ENCODE data around the gene SUPT4H1.
"Not testable (repeated sequence)": the region's sequence is repeated elsewhere in the genome, so short reads cannot be mapped to it uniquely, and the experiment has no call there.

SUPT4H1 gene

DNA sequence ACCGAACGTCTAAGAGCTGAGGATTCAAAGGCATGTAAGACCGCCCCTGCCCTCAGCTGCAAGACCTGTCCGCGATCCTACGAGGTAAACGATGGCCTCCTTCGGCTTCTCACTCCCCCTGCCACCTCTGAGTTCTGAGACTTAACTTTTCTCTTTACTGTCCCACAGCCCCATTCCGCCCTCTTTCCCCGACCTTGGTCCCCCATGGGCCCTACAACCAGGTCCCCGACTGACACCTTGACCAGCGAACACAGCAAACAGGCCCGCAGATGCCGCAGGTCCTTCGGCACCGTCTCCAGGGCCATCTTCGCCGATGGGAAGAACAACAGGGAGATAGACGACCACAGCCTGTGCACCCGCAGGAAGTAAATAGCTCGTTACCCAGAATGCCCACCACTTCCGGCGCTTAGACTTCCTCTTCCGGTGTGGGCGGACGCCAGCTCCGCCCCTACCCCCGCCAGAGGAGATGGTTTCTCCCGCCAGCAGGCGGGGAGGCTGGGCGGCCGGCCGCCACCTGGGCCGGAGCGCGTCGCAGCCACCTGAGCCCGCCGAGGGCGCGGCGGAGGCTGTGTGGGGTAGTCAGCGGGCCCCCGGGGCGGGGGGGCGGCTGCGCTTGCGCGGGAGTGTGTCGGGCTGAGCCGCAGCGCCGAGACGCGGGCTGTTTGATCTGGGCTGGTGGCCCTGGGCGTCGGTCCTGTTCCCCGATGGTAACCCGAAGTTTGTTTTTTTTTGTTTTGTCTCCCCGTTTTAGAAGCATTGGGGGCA lies at the start of gene SUPT4H1:
TSS of gene SUPT4H1 (minus strand) at position 371 of the 765 bp plus-strand sequence. CDS start at position 305, 66 bp downstream.
- peak within 1 kb of the TSS; percentile 86 for H3K4me3 ChIP-seq
- peak; percentile 89 to 92 for DNase-seq (ENCODE audit: low spot score in 2 of 2)
- no peaks in the 10 kb centered on the region for H3K27me3 ChIP-seq (ENCODE audit: low read depth)
- in situ Hi-C loops (cut with MboI; ENCODE audit: low sequenced_read_pairs), result loop anchor here (5.0 kb wide), 1 partner anchor 65 kb away; the partner anchor contains the start of gene RNF43
- peaks cover 31% of the 10 kb centered on the region for H3K36me3 ChIP-seq (replicated peaks)
- H3K9me3 ChIP-seq, result no peaks in the 10 kb centered on the region
- H3K4me1 ChIP-seq, result peaks cover 4% of the 10 kb centered on the region; the same call in 1 of the 2 replicates

DNA sequence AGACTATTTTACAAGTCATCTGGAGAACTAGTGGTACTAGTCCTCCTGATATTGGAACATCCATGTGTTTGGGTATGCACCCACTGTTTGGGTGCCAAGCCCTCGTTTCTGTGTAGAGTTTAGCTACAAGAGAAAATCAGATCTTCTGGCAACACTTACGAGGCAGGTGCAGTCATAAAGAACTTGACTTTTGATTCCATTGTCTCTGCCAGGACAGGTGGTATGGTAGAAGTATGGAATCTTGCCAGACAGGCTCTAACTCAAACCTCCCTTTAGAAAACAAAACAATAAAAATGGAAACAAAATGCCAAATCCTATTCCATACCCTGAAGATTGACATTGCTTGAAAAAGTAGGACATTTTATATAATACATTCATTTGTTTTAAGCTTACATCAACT lies 49.3 kb upstream of the SUPT4H1 start:
- in situ Hi-C loops (cut with MboI; ENCODE audit: low sequenced_read_pairs), result no loop called here
- no peaks in the 10 kb centered on the region; the same call in 1 of the 2 replicates for H3K36me3 ChIP-seq (replicated peaks)
- peaks cover 15% of the 10 kb centered on the region for H3K4me1 ChIP-seq
- no peak for DNase-seq (ENCODE audit: low spot score in 2 of 2)
- no peak overlapping the region for H3K4me3 ChIP-seq
- H3K9me3 ChIP-seq, result no peaks in the 10 kb centered on the region
- H3K27me3 ChIP-seq (ENCODE audit: low read depth), result peaks cover 29% of the 10 kb centered on the region

DNA sequence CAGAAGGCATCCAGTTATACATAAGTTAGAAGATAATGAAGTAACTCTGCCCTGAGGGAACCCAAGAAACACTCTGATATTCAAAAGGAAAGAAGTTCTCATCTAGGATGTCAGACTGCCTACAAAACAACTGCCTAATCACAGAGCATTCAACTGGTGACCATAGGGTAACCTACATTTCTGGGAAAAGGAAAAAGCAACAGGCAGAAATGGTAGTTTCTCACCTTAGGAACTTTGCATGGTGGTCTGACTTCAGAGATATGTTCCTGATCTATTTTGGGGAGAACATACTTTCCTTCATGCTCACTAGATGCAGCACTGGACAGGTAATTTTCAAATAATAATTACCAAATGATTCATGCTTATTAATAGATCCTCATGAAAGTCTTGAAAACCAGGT lies 48.8 kb upstream of the SUPT4H1 start:
- DNase-seq (ENCODE audit: low spot score in 2 of 2), result no peak

DNA sequence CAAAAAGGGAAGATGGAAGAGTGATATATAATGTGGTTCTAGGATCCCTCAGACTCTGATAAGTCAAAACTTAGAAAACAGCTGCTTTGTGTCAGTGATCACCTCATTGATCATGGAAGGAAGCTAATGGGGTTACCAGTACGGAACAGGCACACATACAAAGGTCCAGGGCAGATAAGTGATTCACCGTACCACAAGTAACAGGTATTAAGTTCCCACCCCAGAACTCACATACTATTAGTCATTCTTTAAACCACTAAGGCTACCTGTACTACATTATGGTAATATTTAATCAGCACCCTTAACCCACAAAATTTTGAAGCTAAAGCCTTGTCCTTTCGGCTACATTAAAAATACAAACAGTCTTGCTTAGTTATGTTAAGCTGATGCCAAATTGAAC lies 48.0 kb upstream of the SUPT4H1 start:
- in situ Hi-C loops (cut with MboI; ENCODE audit: low sequenced_read_pairs), result no loop called here
- Histone ChIP-seq H3K9me3 (no peaks in the 10 kb centered on the region), H3K4me1 (peaks cover 15% of the 10 kb centered on the region), H3K27me3 (ENCODE audit: low read depth) (peaks cover 40% of the 10 kb centered on the region), H3K36me3 (replicated peaks) (no peaks in the 10 kb centered on the region; the same call in 1 of the 2 replicates), H3K4me3 (no peak overlapping the region)
- DNase-seq (ENCODE audit: low spot score in 2 of 2), result no peak

More for the DNA sequence above, 48.8 kb upstream of the SUPT4H1 start:
- H3K36me3 ChIP-seq (replicated peaks), result no peaks in the 10 kb centered on the region; the same call in 1 of the 2 replicates
- peaks cover 34% of the 10 kb centered on the region for H3K27me3 ChIP-seq (ENCODE audit: low read depth)
- in situ Hi-C loops (cut with MboI; ENCODE audit: low sequenced_read_pairs), result no loop called here
- H3K4me3 ChIP-seq, result no peak overlapping the region
- peaks cover 15% of the 10 kb centered on the region for H3K4me1 ChIP-seq
- no peaks in the 10 kb centered on the region for H3K9me3 ChIP-seq

DNA sequence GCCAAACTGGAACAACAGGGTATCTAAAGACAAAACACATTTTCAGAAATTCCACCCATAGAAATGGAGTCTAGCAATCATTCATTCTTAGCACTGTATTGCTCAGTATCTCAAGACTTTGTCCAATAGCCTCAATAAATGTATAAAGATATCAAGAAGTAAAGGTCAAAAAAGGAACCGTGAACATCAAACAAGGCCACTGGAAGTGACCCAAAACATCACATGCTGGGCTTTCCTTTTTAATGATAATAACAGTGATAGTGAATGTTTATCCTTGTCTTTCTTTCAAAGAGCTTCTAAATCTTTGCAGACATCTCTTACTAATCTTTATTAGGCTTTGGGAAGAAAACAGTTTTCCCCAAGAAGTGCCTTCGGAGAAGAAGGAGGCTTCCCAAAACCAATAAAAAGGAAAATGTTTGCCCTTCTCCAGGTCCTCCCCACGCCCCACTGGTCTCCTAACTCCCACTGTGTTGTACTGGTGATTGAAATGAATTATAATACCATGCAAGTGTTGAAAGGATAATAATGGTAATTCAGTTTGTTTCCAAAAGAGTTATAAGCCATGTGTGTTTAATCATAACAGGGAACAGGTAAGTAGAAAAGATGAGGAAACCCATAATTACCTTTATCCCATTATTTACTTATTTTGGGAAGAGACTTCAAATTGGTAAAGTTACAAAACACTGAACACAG lies 46.7 kb upstream of the SUPT4H1 start:
- H3K36me3 ChIP-seq (replicated peaks), result no peaks in the 10 kb centered on the region; the same call in 1 of the 2 replicates
- peaks cover 12% of the 10 kb centered on the region for H3K4me1 ChIP-seq
- no peaks in the 10 kb centered on the region for H3K9me3 ChIP-seq
- DNase-seq (ENCODE audit: low spot score in 2 of 2), result no peak
- H3K4me3 ChIP-seq, result no peak overlapping the region
- in situ Hi-C loops (cut with MboI; ENCODE audit: low sequenced_read_pairs), result no loop called here
- H3K27me3 ChIP-seq (ENCODE audit: low read depth), result peaks cover 50% of the 10 kb centered on the region

DNA sequence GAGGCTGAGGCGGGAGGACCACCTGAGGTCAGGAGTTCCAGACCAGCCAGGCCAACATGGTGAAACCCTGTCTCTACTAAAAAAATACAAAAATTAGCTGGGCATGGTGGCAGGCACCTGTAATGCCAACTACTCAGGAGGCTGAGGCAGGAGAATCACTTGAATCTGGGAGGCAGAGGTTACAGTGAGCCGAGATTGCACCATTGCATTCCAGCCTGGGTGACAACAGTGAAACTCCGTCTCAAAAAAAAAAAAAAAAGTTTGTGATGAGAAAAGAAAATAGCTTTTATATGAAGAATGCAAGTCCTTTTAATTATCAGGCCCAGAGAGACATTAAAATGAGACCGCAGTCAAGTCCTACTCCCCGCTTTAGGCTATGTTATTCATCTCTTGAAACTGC lies 45.4 kb upstream of the SUPT4H1 start:
- H3K9me3 ChIP-seq; H3K4me3 ChIP-seq; H3K36me3 ChIP-seq (replicated peaks); in situ Hi-C loops (cut with MboI; ENCODE audit: low sequenced_read_pairs); DNase-seq (ENCODE audit: low spot score in 2 of 2); H3K4me1 ChIP-seq: not testable (repeated sequence)
- peaks cover 50% of the 10 kb centered on the region for H3K27me3 ChIP-seq (ENCODE audit: low read depth)

DNA sequence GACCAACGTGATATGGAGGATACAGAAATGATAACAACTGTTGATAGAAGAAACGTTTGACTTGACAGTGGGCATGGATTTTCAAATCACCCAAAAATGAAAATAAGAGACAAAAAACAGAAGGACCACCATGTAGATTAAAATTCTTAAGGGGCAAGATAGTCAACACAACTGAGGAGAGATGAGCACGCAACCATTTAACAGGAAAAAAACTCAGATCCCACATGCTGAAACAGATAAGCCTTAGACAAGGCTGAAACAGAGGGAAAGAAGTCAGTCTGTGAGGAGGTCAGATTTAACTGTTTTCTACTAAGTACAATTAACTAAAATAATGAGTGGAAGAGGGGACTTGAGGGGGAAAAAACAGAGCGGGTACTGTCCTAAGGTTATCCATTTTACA lies 44.2 kb upstream of the SUPT4H1 start:
- H3K27me3 ChIP-seq (ENCODE audit: low read depth), result peaks cover 52% of the 10 kb centered on the region
- no peaks in the 10 kb centered on the region; the same call in 1 of the 2 replicates for H3K36me3 ChIP-seq (replicated peaks)
- no peak for DNase-seq (ENCODE audit: low spot score in 2 of 2)
- peaks cover 8% of the 10 kb centered on the region for H3K4me1 ChIP-seq
- H3K4me3 ChIP-seq, result no peak overlapping the region
- H3K9me3 ChIP-seq, result no peaks in the 10 kb centered on the region
- in situ Hi-C loops (cut with MboI; ENCODE audit: low sequenced_read_pairs), result no loop called here

DNA sequence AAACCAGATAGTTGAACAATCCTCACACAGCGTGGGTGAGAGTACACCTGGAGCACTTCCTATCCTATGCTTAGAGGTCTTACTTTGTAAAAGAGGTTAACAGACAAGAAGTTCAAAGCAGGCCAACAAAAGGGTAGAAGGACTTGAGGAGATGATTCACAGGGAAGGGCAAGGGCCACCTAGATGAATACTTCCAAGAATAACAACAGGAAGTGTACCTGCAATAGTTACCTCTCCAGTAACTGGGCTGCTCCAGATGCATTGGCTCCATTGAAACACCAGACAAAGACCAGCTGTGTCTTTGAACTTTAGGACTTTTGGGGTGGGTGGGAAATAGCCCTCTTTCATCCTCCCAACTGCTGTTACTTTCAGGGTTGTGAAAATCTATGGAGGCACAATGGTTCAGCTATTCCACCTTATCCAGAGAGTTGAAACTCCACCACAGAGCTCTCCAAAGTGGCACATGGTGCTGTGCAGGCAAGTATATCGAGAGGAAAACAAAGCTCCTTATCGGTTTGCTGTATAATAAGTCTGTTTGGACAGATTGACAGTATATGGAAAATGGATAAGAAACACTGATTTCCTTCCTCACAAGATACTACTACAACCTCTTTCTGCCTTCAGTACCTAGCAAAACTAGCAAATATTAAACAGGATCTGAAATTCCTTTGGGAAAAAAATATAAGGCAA lies 42.7 kb upstream of the SUPT4H1 start:
- Histone ChIP-seq H3K4me3 (no peak overlapping the region), H3K9me3 (no peaks in the 10 kb centered on the region), H3K4me1 (peaks cover 9% of the 10 kb centered on the region), H3K27me3 (ENCODE audit: low read depth) (peaks cover 48% of the 10 kb centered on the region), H3K36me3 (replicated peaks) (no peaks in the 10 kb centered on the region)
- no peak for DNase-seq (ENCODE audit: low spot score in 2 of 2)
- in situ Hi-C loops (cut with MboI; ENCODE audit: low sequenced_read_pairs), result no loop called here

DNA sequence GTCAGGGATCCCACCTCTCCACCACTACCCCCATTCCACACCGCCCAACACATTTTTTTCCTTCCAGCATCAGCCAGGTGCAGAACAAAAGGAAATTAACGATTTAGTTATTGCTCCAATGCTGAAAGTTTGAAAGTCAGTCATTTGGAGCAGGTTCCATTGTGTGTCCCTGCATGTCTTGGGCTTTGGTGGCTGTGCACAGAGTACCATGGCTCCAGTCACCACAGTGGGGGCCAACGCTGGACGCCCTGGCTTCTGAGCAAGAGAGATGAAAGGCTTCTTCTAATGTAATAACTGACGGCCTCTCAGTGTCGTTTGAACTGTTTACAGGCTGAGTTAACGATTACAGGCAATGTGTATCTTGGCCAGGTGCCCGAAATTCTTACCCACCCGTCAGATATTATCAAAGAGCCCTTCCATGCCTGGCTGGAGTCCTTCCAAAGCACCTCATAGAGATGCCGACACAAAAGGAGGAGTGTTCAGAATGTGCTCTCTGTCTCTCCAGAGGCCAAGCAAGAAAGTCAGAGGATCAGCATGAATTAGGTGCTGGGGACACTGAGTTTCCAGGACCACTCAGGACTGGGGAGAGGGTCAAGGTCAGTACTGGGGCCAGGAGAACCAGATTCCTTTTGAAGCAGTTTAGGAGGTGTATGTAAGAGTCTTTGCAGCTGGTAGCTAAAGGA lies 39.4 kb upstream of the SUPT4H1 start:
- Histone ChIP-seq H3K36me3 (replicated peaks) (no peaks in the 10 kb centered on the region), H3K9me3 (no peaks in the 10 kb centered on the region), H3K4me3 (no peak overlapping the region), H3K27me3 (ENCODE audit: low read depth) (peaks cover 25% of the 10 kb centered on the region), H3K4me1 (peaks cover 22% of the 10 kb centered on the region)
- in situ Hi-C loops (cut with MboI; ENCODE audit: low sequenced_read_pairs), result no loop called here
- DNase-seq (ENCODE audit: low spot score in 2 of 2), result peak; percentile 81 to 87

DNA sequence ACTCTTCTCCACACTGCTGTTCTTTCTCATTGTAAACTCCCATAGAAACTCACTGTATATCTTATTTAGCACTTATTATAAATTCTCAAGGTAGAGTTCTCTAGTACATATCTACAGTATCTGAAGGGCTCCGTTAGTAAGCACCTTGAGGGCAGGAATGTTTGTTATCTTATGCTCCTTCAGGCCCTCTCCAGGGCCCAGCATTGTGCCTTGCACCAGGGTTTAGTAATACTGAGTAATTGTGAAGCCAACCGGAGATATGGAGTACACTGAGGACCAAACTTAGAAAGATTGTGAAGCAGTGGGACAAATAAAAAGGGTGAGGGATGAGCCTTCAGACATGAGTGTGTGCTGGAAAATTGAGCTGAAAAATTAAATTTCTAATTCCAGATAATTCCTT lies 38.9 kb upstream of the SUPT4H1 start:
- Histone ChIP-seq H3K4me3 (no peak overlapping the region), H3K36me3 (replicated peaks) (no peaks in the 10 kb centered on the region), H3K4me1 (peaks cover 22% of the 10 kb centered on the region), H3K9me3 (no peaks in the 10 kb centered on the region), H3K27me3 (ENCODE audit: low read depth) (peaks cover 22% of the 10 kb centered on the region)
- DNase-seq (ENCODE audit: low spot score in 2 of 2), result no peak
- in situ Hi-C loops (cut with MboI; ENCODE audit: low sequenced_read_pairs), result no loop called here

DNA sequence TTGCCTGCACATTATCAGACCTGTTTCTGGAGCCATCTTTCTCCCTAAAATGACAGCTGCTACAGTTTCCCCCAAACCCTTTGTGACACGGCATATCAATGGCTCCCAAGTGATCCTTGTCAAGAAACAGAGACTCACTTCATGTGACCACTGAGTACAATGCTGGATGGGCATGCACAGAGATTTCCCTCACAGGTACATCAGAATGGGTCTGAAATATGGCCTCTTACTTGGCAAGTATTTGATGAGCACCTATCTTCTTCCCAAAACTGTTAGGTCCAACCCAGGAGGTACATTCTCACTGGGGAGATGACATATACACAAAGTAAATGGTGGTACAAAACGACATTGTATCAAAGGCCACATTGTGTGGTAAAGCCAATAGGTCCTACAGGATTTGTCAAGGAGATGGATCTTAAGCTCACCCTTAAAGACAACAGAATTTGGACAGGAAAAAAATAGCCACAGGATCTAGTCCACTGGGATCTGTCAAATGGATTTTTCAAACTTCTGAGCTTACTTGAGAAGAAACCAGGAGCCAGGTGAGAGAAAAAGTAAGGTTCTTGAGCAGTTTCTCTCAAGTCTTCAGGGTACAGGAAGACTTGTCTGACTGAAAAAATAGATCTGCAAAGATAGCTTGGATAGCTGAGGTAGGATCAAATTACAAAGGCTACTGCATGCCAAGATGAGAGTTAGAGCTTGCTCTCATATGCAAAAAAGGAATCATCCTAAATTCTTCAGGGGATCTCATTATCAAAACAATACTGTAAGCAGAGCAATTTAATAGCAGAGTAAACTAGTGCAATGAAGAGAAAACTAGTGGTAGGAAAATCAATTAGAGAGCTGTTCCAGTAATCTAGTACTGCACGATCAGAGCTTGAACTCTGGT lies 36.5 kb upstream of the SUPT4H1 start:
- DNase-seq (ENCODE audit: low spot score in 2 of 2), result peak in 1 of 2 experiments; percentile 87
- in situ Hi-C loops (cut with MboI; ENCODE audit: low sequenced_read_pairs), result no loop called here
- H3K4me1 ChIP-seq, result peaks cover 22% of the 10 kb centered on the region
- H3K36me3 ChIP-seq (replicated peaks), result no peaks in the 10 kb centered on the region
- no peak overlapping the region for H3K4me3 ChIP-seq
- no peaks in the 10 kb centered on the region for H3K9me3 ChIP-seq
- peaks cover 16% of the 10 kb centered on the region; the same call in 1 of the 2 replicates for H3K27me3 ChIP-seq (ENCODE audit: low read depth)

DNA sequence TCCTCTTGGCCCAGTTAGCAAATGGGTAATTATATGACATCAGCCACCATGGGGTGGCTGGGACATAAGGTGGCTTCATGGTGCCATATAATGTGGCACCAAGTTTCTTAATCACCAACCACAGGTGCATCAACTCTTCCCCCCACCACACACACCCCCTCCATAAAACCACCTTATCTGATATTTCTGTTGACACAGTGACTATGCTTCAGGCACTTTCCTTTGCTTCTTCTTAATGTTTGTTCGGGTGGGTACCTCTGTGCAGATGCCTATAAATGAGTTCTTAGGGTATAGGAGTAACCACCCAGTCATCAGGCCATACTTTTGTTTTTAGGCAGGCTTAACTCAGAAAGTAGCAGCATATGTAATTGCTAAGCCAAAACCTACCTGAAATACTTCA lies 35.8 kb upstream of the SUPT4H1 start:
- Histone ChIP-seq H3K4me3 (no peak overlapping the region), H3K4me1 (peaks cover 22% of the 10 kb centered on the region), H3K27me3 (ENCODE audit: low read depth) (peaks cover 16% of the 10 kb centered on the region; the same call in 1 of the 2 replicates), H3K36me3 (replicated peaks) (no peaks in the 10 kb centered on the region), H3K9me3 (no peaks in the 10 kb centered on the region)
- DNase-seq (ENCODE audit: low spot score in 2 of 2), result no peak
- in situ Hi-C loops (cut with MboI; ENCODE audit: low sequenced_read_pairs), result no loop called here
